ENCODE results near the gene TCOF1. TPM values are rescaled to one million over a fixed set of nuclear protein-coding genes. Genes with fewer than 3 reads are reported as not detected.

TCOF1 gene
- total RNA-seq, 2 experiments from 2014 or later: 40.4 to 43.2 TPM

DNA sequence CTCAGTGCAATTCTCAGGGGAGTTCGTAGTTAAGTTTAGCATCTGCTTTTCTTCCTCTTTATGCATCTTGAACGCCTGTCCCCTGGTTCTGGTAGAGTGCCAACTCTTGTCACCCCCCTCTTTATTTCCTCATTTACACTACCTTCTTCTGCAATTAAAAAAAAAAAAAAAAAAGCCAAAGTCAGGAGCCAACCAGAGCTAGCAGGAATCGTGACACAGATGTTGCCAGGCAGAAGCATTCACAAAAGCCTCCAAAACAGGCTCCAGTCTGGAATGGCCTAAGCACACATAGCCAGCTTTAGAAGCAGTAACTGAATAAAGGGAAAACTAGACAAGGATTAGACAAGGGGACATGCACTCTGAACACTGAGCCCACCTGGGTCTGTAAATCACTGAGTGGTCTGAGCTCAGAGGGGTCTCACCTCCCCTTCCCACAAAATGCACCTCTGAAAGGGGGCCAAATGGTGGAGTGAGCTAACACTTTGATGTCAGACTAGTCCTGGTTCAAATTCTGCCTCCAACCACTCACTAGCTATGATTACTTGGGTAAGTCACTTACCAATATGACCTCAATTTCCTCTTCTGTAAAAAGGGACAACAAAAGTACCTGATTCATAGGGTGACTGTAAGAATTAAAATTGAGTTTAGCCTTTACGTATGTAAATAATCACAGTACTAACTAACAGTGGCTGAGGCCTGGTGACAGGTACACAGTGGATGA, 53.2 kb downstream of the TCOF1 start:
- H3K36me3 Mint-ChIP-seq (ENCODE audit: low read depth): peaks cover 37% of the 10 kb centered on the region
- Histone ChIP-seq H3K27ac (ENCODE audit: low read depth in 1 of 2, low read length in 2 of 2) (peak overlapping the region; percentile 94 to 98), H3K27me3 (ENCODE audit: control insufficient read depth in 1 of 2, insufficient read depth in 2 of 2, low read length in 2 of 2) (no peaks in the 10 kb centered on the region), H3K4me3 (ENCODE audit: low read length) (peak overlapping the region; percentile 97), H3K4me1 (ENCODE audit: insufficient read depth, low read length) (peaks cover 65% of the 10 kb centered on the region), H3K36me3 (ENCODE audit: insufficient read depth, low read length) (peaks cover 24% of the 10 kb centered on the region), H3K9me3 (ENCODE audit: control insufficient read depth in 1 of 2, insufficient read depth in 1 of 2, low read length in 2 of 2) (no peaks in the 10 kb centered on the region)
- peak overlapping the region; percentile 99 for H3K4me3 Mint-ChIP-seq
- TF ChIP-seq CTCF (IDR thresholded peaks at IDR 0.05): no peak
- POLR2A ChIA-PET: interaction anchor here (0.7 to 5.5 kb wide), 10 partner anchors 8 to 671 kb away, joined by 3 to 72 read pairs (median 4); partner anchors contain the start of genes RBM22, RPS14 and TCOF1
- intact Hi-C loops (cut with DNase I, micrococcal nuclease): loop anchor here in 1 of 2 experiments (2.0 kb wide), 1 partner anchor 56 kb away; no protein-coding TSS in a partner anchor
- peak in 13 of 14 experiments; percentile 22 to 87 (median 43) for DNase-seq
- H3K27me3 Mint-ChIP-seq: no peaks in the 10 kb centered on the region
- H3K9me3 Mint-ChIP-seq: no peaks in the 10 kb centered on the region
- peaks cover 40% of the 10 kb centered on the region for H3K4me1 Mint-ChIP-seq (ENCODE audit: low read depth)
- peak; percentile 19 for ATAC-seq (ENCODE audit: poor library complexity)
- CTCF ChIA-PET: interaction anchor here (0.8 to 4.3 kb wide), 4 partner anchors 9 to 47 kb away, joined by 3 to 27 read pairs (median 11); no protein-coding TSS in a partner anchor
- H3K27ac Mint-ChIP-seq: peak overlapping the region; percentile 98

DNA sequence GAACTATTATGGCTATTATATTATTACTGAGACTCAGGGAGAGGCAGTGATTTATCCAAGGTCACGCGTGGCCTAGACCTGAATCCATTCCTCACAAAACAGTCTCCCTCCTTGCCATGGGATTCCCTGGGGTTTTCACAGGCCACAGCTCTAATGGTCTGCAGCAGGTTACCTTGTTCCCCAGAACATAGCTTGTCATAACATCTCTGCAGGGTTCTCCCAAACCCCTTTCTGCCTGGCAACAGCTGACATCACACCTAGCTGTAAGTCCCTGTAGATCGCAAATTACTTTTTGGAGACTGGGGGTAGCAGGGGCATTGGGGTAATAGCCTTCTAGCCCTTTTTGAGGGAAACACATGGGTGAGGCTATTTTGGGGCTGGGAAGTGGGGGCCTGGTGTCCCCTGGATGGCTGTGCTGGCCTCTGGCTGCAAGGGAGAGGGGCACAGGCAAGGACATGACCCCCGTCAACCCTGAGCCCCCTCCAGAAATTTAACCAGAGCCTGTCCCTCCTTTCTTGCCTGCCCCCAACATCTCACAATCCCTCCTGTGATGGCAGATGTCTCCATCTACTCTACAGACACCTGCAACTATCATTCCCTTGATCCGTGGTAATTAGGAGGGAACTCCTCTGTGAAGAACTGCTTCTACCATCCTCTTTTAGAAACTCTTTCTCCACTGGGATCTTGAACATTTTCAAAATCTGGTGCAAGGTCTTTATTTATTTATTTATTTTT, 53.9 kb downstream of the TCOF1 start:
- no peaks in the 10 kb centered on the region for H3K27me3 Mint-ChIP-seq
- Histone ChIP-seq H3K4me3 (ENCODE audit: low read length) (peak overlapping the region; percentile 97), H3K27me3 (ENCODE audit: control insufficient read depth in 1 of 2, insufficient read depth in 2 of 2, low read length in 2 of 2) (no peaks in the 10 kb centered on the region), H3K36me3 (ENCODE audit: insufficient read depth, low read length) (peaks cover 16% of the 10 kb centered on the region), H3K27ac (ENCODE audit: low read depth in 1 of 2, low read length in 2 of 2) (peak overlapping the region; percentile 94 to 98), H3K9me3 (ENCODE audit: control insufficient read depth in 1 of 2, insufficient read depth in 1 of 2, low read length in 2 of 2) (no peaks in the 10 kb centered on the region), H3K4me1 (ENCODE audit: insufficient read depth, low read length) (peaks cover 65% of the 10 kb centered on the region)
- peak overlapping the region; percentile 99 for H3K4me3 Mint-ChIP-seq
- ChIA-PET POLR2A (interaction anchor here (0.7 to 5.5 kb wide), 10 partner anchors 10 to 670 kb away, joined by 3 to 72 read pairs (median 8); partner anchors contain the start of genes RPS14 and TCOF1), CTCF (interaction anchor here (0.5 to 4.3 kb wide), 5 partner anchors 10 to 48 kb away, joined by 3 to 27 read pairs (median 3); no protein-coding TSS in a partner anchor)
- peak overlapping the region; percentile 98 for H3K27ac Mint-ChIP-seq
- no peak for TF ChIP-seq CTCF (IDR thresholded peaks at IDR 0.05)
- peaks cover 30% of the 10 kb centered on the region for H3K36me3 Mint-ChIP-seq (ENCODE audit: low read depth)
- peak; percentile 45 to 89 (median 64) for DNase-seq
- H3K4me1 Mint-ChIP-seq (ENCODE audit: low read depth): peaks cover 40% of the 10 kb centered on the region
- ATAC-seq (ENCODE audit: poor library complexity): peak; percentile 9
- no peaks in the 10 kb centered on the region for H3K9me3 Mint-ChIP-seq
- intact Hi-C loops (cut with DNase I, micrococcal nuclease): loop anchor here in 1 of 2 experiments (2.0 kb wide), 1 partner anchor 57 kb away; no protein-coding TSS in a partner anchor
